Measurements from ENCODE around the gene EPHA4. TPM values are rescaled to one million over a fixed set of nuclear protein-coding genes. Genes with fewer than 3 reads are reported as not detected.
A peak's percentile ranks its signal among the peaks of the same experiment; 100 is the strongest.

Gene EPHA4
- polyA plus RNA-seq, 2 of the 4 experiments (the other 2 are of a cell fraction) = 0.54 to 1.1 TPM

- no peak for DNase-seq (ENCODE audit: low read depth in 1 of 2, low spot score in 1 of 2)
- WGBS (ENCODE audit: missing lambda C conversion rate) = 50% methylated on average over 30 of the region's 30 CpGs
- POLR2A ChIA-PET = no interaction called here
- Histone ChIP-seq H3K27ac (no peak overlapping the region), H3K4me2 (no peak overlapping the region), H3K4me1 (0 out of 3 replicates have a peak, but pooled peaks cover 4% of the 10 kb centered on the region), H3K9me3 (no peaks in the 10 kb centered on the region), H3K4me3 (no peak overlapping the region; the same call in 2 of the 3 replicates)
- FAIRE-seq = no peak
- CTCF ChIA-PET = no interaction called here
- no peak for ATAC-seq
- peak; percentile 17 to 25; a peak in 2 of 5 replicates for TF ChIP-seq RAD21 (conservative IDR thresholded peaks at IDR 0.05 in 1 of 2, IDR thresholded peaks at IDR 0.05 in 1 of 2)
- TF ChIP-seq RCOR1 (IDR thresholded peaks at IDR 0.05; ENCODE audit: low read depth, low read length) = no peak
- TF ChIP-seq FOXS1 (CRISPR knock-in tag; IDR thresholded peaks at IDR 0.05) = no peak
Observed at GRCh38 chr2:221570321-221570935, 1.7 kb downstream of the EPHA4 start.

DNA sequence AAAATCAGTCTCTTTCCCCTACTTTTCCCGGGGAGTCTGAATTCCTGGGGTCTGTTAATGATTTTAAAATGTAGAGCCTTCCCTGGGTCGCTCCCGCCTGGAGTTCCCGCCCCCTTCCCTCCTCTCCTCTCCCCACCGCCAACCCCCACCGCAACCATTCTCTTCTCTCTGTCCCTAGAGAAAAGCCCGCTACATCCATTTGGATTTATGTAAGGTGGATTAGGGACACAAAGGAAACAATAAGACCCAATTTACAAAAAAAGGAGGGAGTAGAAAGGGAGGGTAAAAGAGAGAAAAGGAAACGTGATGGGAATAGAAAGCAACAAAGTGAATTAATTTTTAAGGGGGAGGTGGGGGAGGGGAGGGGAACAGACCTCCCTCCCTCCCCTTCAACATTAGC is 2.2 kb downstream of the EPHA4 start:
- FAIRE-seq = no peak
- H3K4me1 ChIP-seq = 0 out of 3 replicates have a peak, but pooled peaks cover 4% of the 10 kb centered on the region
- TF ChIP-seq RNF2 (IDR thresholded peaks at IDR 0.05; ENCODE audit: borderline replicate concordance, low read depth) = no peak
- TF ChIP-seq TFCP2L1 (CRISPR knock-in tag; IDR thresholded peaks at IDR 0.05) = no peak
- no peak for TF ChIP-seq RARB (CRISPR knock-in tag; IDR thresholded peaks at IDR 0.05)
- TF ChIP-seq CBX2 (IDR thresholded peaks at IDR 0.05; ENCODE audit: borderline replicate concordance, low read depth) = no peak
- TF ChIP-seq HOXB13 (CRISPR knock-in tag; IDR thresholded peaks at IDR 0.05; ENCODE audit: low read depth) = no peak
- no peak for TF ChIP-seq BHLHE40 (IDR thresholded peaks at IDR 0.05; ENCODE audit: low read depth, low read length)
- no peak for TF ChIP-seq CBX8 (IDR thresholded peaks at IDR 0.05)
- TF ChIP-seq, protein P1, sequence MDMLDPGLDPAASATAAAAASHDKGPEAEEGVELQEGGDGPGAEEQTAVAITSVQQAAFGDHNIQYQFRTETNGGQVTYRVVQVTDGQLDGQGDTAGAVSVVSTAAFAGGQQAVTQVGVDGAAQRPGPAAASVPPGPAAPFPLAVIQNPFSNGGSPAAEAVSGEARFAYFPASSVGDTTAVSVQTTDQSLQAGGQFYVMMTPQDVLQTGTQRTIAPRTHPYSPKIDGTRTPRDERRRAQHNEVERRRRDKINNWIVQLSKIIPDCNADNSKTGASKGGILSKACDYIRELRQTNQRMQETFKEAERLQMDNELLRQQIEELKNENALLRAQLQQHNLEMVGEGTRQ (IDR thresholded peaks at IDR 0.05) = no peak
- TF ChIP-seq KDM1A (IDR thresholded peaks at IDR 0.05; ENCODE audit: low read depth) = no peak
- no peak for TF ChIP-seq HOXB5 (CRISPR knock-in tag; IDR thresholded peaks at IDR 0.05)
- TF ChIP-seq HDAC2 (IDR thresholded peaks at IDR 0.05) = no peak
- no peak for TF ChIP-seq JUN (IDR thresholded peaks at IDR 0.05)
- TF ChIP-seq ESRRA (IDR thresholded peaks at IDR 0.05; ENCODE audit: borderline replicate concordance, low read length) = no peak
- TF ChIP-seq MAX (IDR thresholded peaks at IDR 0.05) = no peak
- TF ChIP-seq EHMT2 (IDR thresholded peaks at IDR 0.05; ENCODE audit: low read depth) = no peak
- no peak for TF ChIP-seq POLR2A (IDR thresholded peaks at IDR 0.05; ENCODE audit: low read length)
- TF ChIP-seq ZC3H11A (IDR thresholded peaks at IDR 0.05) = no peak
- no peak for TF ChIP-seq POLR2AphosphoS2 (conservative IDR thresholded peaks at IDR 0.05; ENCODE audit: low read length)
- no peak for TF ChIP-seq FOSL2 (IDR thresholded peaks at IDR 0.05)
- no peak for TF ChIP-seq FOSL2 (CRISPR knock-in tag; IDR thresholded peaks at IDR 0.05)
- no peak for TF ChIP-seq JUNB (IDR thresholded peaks at IDR 0.05)
- no peaks in the 10 kb centered on the region for H3K9me3 ChIP-seq
- WGBS (ENCODE audit: missing lambda C conversion rate) = 55% methylated on average over 8 of the region's 8 CpGs
- no peak overlapping the region for H3K27ac ChIP-seq
- CTCF ChIA-PET = no interaction called here
- no peak overlapping the region for H3K4me2 ChIP-seq
- ATAC-seq = no peak
- no peak overlapping the region for H3K4me3 ChIP-seq
- POLR2A ChIA-PET = no interaction called here
- DNase-seq (ENCODE audit: low read depth in 1 of 2, low spot score in 1 of 2) = no peak

DNA sequence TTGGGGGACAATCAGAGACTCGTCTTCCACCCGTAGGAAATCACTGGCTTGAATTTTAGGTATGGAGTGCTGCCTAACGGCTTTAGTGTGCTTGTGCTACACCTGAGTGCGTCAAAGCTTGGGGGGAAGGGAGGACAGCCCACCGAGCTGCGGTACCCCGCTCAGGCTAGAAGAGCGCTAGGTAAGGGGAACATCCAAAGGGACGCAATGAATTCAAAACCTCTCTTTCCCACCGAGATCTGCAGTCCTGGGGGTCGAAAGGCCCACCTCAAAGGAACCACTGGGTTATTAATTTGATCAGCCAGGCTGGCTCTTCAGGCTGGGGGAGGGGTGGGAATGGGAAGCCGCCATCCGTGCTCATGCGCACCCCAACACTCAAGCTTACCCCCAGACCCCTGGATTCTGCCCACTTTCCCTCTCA is 2.7 kb downstream of the EPHA4 start:
- TF ChIP-seq NPAS2 (CRISPR knock-in tag; IDR thresholded peaks at IDR 0.05; ENCODE audit: borderline replicate concordance) = no peak
- TF ChIP-seq, protein P1 (IDR thresholded peaks at IDR 0.05) = no peak
- no peak for TF ChIP-seq MAX (IDR thresholded peaks at IDR 0.05)
- TF ChIP-seq EHMT2 (IDR thresholded peaks at IDR 0.05; ENCODE audit: low read depth) = no peak
- TF ChIP-seq KDM5A (IDR thresholded peaks at IDR 0.05) = no peak
- Histone ChIP-seq H3K4me2 (no peak overlapping the region), H3K27ac (no peak overlapping the region), H3K4me3 (no peak overlapping the region), H3K9me3 (no peaks in the 10 kb centered on the region), H3K4me1 (0 out of 3 replicates have a peak, but pooled peaks cover 4% of the 10 kb centered on the region)
- CTCF ChIA-PET = no interaction called here
- WGBS (ENCODE audit: missing lambda C conversion rate) = 60% methylated on average over 14 of the region's 14 CpGs
- DNase-seq (ENCODE audit: low read depth in 1 of 2, low spot score in 1 of 2) (no peak), FAIRE-seq (no peak), ATAC-seq (no peak)
- POLR2A ChIA-PET = no interaction called here
